IMR-90 (cell line): ENCODE data around the gene EGFL7. TPM values are rescaled to one million over a fixed set of nuclear protein-coding genes. Genes with fewer than 3 reads are reported as not detected.

Experiments used
- SMC3 ChIP-seq: fragments of 150-350 bp; IDR thresholded peaks from 2 replicates; pipeline ENCODE4 v1.6.1; 2016; ENCODE audit warnings: low read depth, mild to moderate bottlenecking, antibody characterized with exemption, low read length, moderate library complexity
- polyA plus RNA-seq, 3 experiments: library from polyadenylated mRNA; depleted of rRNA; stranded (reverse); fragments of >200 nt; gene quantifications; 2 replicates each; pipeline ENCODE4 v1.2.3, GENCODE V29; 2012; ENCODE audit warnings: low replicate concordance in 1 of 3
- total RNA-seq: library from RNA; depleted of rRNA; stranded (reverse); fragments of >200 nt; gene quantifications from 2 replicates; pipeline ENCODE4 v1.2.3, GENCODE V29; 2012
- TF ChIP-seq, protein P1 (sequence below): fragments of 150-350 bp; IDR thresholded peaks from 2 replicates; pipeline ENCODE4 v1.6.1; 2016; ENCODE audit warnings: low read depth, mild to moderate bottlenecking, low read length, moderate library complexity, borderline replicate concordance

Gene EGFL7
- total and polyA plus RNA-seq, 2 of the 4 experiments (the other 2 are of a cell fraction), result 2.2 to 10.4 TPM

DNA sequence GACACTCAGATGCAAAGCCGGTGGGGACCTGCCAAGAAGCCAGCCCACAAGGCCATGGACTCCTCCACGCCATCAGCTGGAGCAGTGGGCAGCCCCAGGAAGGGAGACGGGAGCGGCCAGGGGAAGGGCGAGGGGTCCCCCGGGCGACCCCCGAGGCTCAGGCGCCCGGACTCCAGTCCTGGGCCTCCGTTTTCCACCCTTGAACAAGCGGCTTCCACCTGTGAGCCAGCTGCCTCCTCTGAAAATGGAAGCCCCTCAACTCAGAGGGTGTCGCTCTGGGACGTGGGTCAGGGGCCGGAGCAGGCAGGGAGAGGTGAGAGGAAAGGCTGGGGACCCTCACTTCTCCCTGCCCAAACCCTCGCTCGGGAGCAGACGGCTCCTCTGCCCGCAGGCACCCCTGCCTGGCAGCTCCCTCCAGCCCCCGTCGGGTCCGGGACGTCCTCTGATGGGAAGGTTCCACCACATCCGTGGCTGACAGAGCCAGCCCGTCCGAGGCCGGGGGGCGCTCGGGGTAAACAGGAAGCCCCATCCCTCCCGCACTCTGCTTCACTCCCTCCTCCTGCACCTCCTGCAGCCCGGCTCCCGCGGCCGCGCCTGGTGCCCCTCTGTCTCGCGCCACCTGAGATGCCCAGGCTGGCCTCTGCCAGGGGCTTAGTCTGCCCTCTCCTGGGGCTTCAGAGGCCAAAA, 3.7 kb upstream of the EGFL7 start (continued):
- TF ChIP-seq, protein P1, sequence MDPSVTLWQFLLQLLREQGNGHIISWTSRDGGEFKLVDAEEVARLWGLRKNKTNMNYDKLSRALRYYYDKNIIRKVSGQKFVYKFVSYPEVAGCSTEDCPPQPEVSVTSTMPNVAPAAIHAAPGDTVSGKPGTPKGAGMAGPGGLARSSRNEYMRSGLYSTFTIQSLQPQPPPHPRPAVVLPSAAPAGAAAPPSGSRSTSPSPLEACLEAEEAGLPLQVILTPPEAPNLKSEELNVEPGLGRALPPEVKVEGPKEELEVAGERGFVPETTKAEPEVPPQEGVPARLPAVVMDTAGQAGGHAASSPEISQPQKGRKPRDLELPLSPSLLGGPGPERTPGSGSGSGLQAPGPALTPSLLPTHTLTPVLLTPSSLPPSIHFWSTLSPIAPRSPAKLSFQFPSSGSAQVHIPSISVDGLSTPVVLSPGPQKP, result no peak
- no peak for TF ChIP-seq SMC3
